H9 (cell line): ENCODE data around the gene CLCN2. TPM values are rescaled to one million over a fixed set of nuclear protein-coding genes. Genes with fewer than 3 reads are reported as not detected.

ENCODE experiments used
- DNase-seq: peaks from one replicate; pipeline ENCODE4 v3.0.0-alpha.2; 2017
- H2AFZ ChIP-seq: one replicate; pipeline ENCODE4 v1.6.1; 2013; ENCODE audit warnings: mild to moderate bottlenecking, low read length, control low read depth, moderate library complexity
- H2AK5ac ChIP-seq: 2 replicates; pipeline ENCODE4 v1.6.1; 2013; ENCODE audit warnings: low read length, control low read depth, mixed read lengths; ENCODE audit not compliant: insufficient read length
- H2BK120ac ChIP-seq: one replicate; pipeline ENCODE4 v1.6.1; 2013; ENCODE audit warnings: low read depth, mild to moderate bottlenecking, low read length, control low read depth, inconsistent platforms; ENCODE audit not compliant: poor library complexity, severe bottlenecking
- H2BK12ac ChIP-seq: 2 replicates; pipeline ENCODE4 v1.6.1; 2013; ENCODE audit warnings: low read length, control low read depth, mixed read lengths, low read depth; ENCODE audit not compliant: insufficient read length
- H2BK15ac ChIP-seq: 2 replicates; pipeline ENCODE4 v1.6.1; 2013; ENCODE audit warnings: low read depth, low read length, control low read depth
- H2BK20ac ChIP-seq: one replicate; pipeline ENCODE4 v1.6.1; 2013; ENCODE audit warnings: low read depth, mild to moderate bottlenecking, low read length, control low read depth, inconsistent platforms; ENCODE audit not compliant: poor library complexity, severe bottlenecking
- H2BK5ac ChIP-seq: 2 replicates; pipeline ENCODE4 v1.6.1; 2013; ENCODE audit warnings: low read length, control low read depth, mixed read lengths; ENCODE audit not compliant: insufficient read length
- H3K14ac ChIP-seq: 2 replicates; pipeline ENCODE4 v1.6.1; 2013; ENCODE audit warnings: low read length, control low read depth; ENCODE audit not compliant: insufficient read depth
- H3K18ac ChIP-seq: 2 replicates; pipeline ENCODE4 v1.6.1; 2013; ENCODE audit warnings: low read depth, mild to moderate bottlenecking, mixed read lengths, low read length, control low read depth; ENCODE audit not compliant: insufficient read length
- H3K23ac ChIP-seq: 2 replicates; pipeline ENCODE4 v1.6.1; 2013; ENCODE audit warnings: low read length, control low read depth, mixed read lengths, low read depth; ENCODE audit not compliant: insufficient read length
- H3K23me2 ChIP-seq: 2 replicates; pipeline ENCODE4 v1.6.1; 2013; ENCODE audit warnings: low read depth, mild to moderate bottlenecking, mixed read lengths, low read length, control low read depth; ENCODE audit not compliant: insufficient read length, poor library complexity, severe bottlenecking
- H3K27ac ChIP-seq: 2 replicates; pipeline ENCODE4 v1.5.1; 2013; ENCODE audit warnings: low read length, control low read depth, mixed read lengths, low read depth; ENCODE audit not compliant: insufficient read length
- H3K27me3 ChIP-seq: 2 replicates; pipeline ENCODE4 v1.6.1; 2013; ENCODE audit warnings: low read length, control low read depth, inconsistent platforms; ENCODE audit not compliant: insufficient read depth
- H3K4ac ChIP-seq: 2 replicates; pipeline ENCODE4 v1.6.1; 2013; ENCODE audit warnings: low read depth, mild to moderate bottlenecking, control low read depth, inconsistent platforms, low read length, moderate library complexity
- H3K4me1 ChIP-seq: 2 replicates; pipeline ENCODE4 v1.6.1; 2013; ENCODE audit warnings: low read length, control low read depth, inconsistent platforms; ENCODE audit not compliant: insufficient read depth
- H3K4me2 ChIP-seq: 2 replicates; pipeline ENCODE4 v1.6.1; 2013; ENCODE audit warnings: low read length, control low read depth, mixed read lengths; ENCODE audit not compliant: insufficient read length, insufficient read depth
- H3K56ac ChIP-seq: 2 replicates; pipeline ENCODE4 v1.6.1; 2013; ENCODE audit warnings: low read depth, mild to moderate bottlenecking, mixed read lengths, low read length, control low read depth; ENCODE audit not compliant: insufficient read length
- H3K79me1 ChIP-seq: 2 replicates; pipeline ENCODE4 v1.6.1; 2013; ENCODE audit warnings: low read depth, mild to moderate bottlenecking, moderate library complexity, low read length, control low read depth, inconsistent platforms; ENCODE audit not compliant: insufficient read depth, poor library complexity, severe bottlenecking
- H3K79me2 ChIP-seq: 2 replicates; pipeline ENCODE4 v1.6.1; 2013; ENCODE audit warnings: low read length, control low read depth, inconsistent platforms; ENCODE audit not compliant: insufficient read depth
- H3K9ac ChIP-seq: 2 replicates; pipeline ENCODE4 v1.6.1; 2013; ENCODE audit warnings: low read length, control low read depth, mixed read lengths; ENCODE audit not compliant: insufficient read length; ENCODE audit errors: extremely low read depth
- H3K9me3 ChIP-seq: one replicate; pipeline ENCODE4 v1.6.1; 2013; ENCODE audit warnings: low read depth, low read length, inconsistent platforms; ENCODE audit not compliant: control insufficient read depth
- H3T11ph ChIP-seq: one replicate; pipeline ENCODE4 v1.6.1; 2013; ENCODE audit warnings: mild to moderate bottlenecking, low read length, control low read depth, inconsistent platforms
- H4K20me1 ChIP-seq: one replicate; pipeline ENCODE4 v1.6.1; 2013; ENCODE audit not compliant: control insufficient read depth, insufficient read length, insufficient read depth
- H4K5ac ChIP-seq: 2 replicates; pipeline ENCODE4 v1.6.1; 2013; ENCODE audit warnings: low read depth, mild to moderate bottlenecking, mixed read lengths, low read length, control low read depth; ENCODE audit not compliant: insufficient read length
- H4K8ac ChIP-seq: replicated peaks from 2 replicates; pipeline ENCODE4 v1.6.1; 2013; ENCODE audit warnings: low read length, control low read depth, mixed read lengths, low read depth; ENCODE audit not compliant: insufficient read length
- H4K91ac ChIP-seq: 2 replicates; pipeline ENCODE4 v1.6.1; 2013; ENCODE audit warnings: low read depth, mild to moderate bottlenecking, moderate library complexity, mixed read lengths, low read length, control low read depth; ENCODE audit not compliant: insufficient read length
- H3K27ac Mint-ChIP-seq, 3 experiments: 2 replicates in 2 of 3; 3 replicates in 1 of 3; pipeline ENCODE4 v1.8.0; 2020 to 2021; ENCODE audit warnings: mixed read lengths in 3 of 3, mild to moderate bottlenecking in 1 of 3, moderate library complexity in 1 of 3
- H3K27me3 Mint-ChIP-seq: 2 replicates; pipeline ENCODE4 v1.8.0; 2021; ENCODE audit warnings: low read depth, mild to moderate bottlenecking, moderate library complexity, mixed read lengths
- H3K36me3 Mint-ChIP-seq, 3 experiments: 2 replicates in 2 of 3; 3 replicates in 1 of 3; pipeline ENCODE4 v1.8.0; 2020 to 2021; ENCODE audit warnings: low read depth in 3 of 3, mixed read lengths in 3 of 3; ENCODE audit not compliant: insufficient read depth in 1 of 3
- H3K4me1 Mint-ChIP-seq, 2 experiments: 2 replicates each; pipeline ENCODE4 v1.8.0; 2020; ENCODE audit warnings: mixed read lengths in 2 of 2
- H3K4me3 Mint-ChIP-seq, 2 experiments: 2 replicates in 1 of 2; 3 replicates in 1 of 2; pipeline ENCODE4 v1.8.0; 2020 to 2021; ENCODE audit warnings: mild to moderate bottlenecking in 2 of 2, mixed read lengths in 2 of 2, moderate library complexity in 1 of 2
- H3K9me3 Mint-ChIP-seq, 2 experiments: 2 replicates in 1 of 2; 3 replicates in 1 of 2; pipeline ENCODE4 v1.8.0; 2020; ENCODE audit warnings: mild to moderate bottlenecking in 2 of 2, mixed read lengths in 2 of 2, moderate library complexity in 1 of 2
- WGBS: extraction: QIAGEN DNeasy Blood & Tissue Kit; methylation state at CpG from one replicate; pipeline ENCODE4 v1.1.7; 2013; ENCODE audit warnings: missing lambda C conversion rate, low lambda C conversion rate, mixed read lengths; ENCODE audit not compliant: insufficient read length; ENCODE audit errors: extremely low coverage; 5-methylcytosine and 5-hydroxymethylcytosine counted together
- total RNA-seq: library from RNA; stranded (reverse); gene quantifications from 2 replicates; pipeline ENCODE4 v1.2.1, GENCODE V29; 2021
- TF ChIP-seq, protein P1 (sequence below): fragments of 200-600 bp; sonication (generic); conservative IDR thresholded peaks from 3 replicates; pipeline ENCODE4 v1.8.0; 2021; ENCODE audit warnings: antibody characterized with exemption, mild to moderate bottlenecking

CLCN2 gene
- total RNA-seq, 1 experiment from 2014 or later, result 17.2 TPM

DNA sequence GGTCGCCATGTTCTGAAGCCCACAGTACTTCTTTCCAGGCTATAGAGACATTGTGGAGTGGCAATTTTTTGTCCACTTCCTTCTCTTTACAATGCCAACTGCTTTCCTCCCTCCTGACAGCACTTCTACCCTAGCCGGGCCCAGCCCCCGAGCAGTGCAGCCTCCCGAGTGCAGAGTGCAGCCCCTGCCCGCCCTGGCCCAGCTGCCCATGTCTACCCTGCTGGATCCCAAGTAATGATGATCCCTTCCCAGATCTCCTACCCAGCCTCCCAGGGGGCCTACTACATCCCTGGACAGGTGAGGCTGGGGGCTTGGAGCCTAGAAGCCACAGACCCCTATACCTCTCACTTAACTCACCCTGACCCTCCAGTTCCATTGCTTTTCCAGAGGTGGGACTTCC, 44.2 kb downstream of the CLCN2 start:
- Histone ChIP-seq H2BK120ac (no peak overlapping the region), H2BK20ac (no peak overlapping the region), H3T11ph (no peak overlapping the region), H3K9me3 (no peaks in the 10 kb centered on the region), H3K27ac (no peak overlapping the region), H2BK5ac (no peak overlapping the region), H3K18ac (no peak overlapping the region), H2AFZ (no peak overlapping the region), H3K9ac (peak overlapping the region; percentile 12), H4K91ac (no peak overlapping the region), H2BK12ac (no peak overlapping the region), H3K79me2 (peaks cover 42% of the 10 kb centered on the region), H4K5ac (no peak overlapping the region), H2AK5ac (no peak overlapping the region), H4K8ac (no peak overlapping the region), H3K4me2 (peak overlapping the region; percentile 15), H3K23me2 (peaks cover 10% of the 10 kb centered on the region), H2BK15ac (no peak overlapping the region), H3K14ac (no peak overlapping the region), H3K4me1 (peaks cover 8% of the 10 kb centered on the region; the same call in 1 of the 2 replicates), H3K23ac (no peak overlapping the region), H4K20me1 (no peaks in the 10 kb centered on the region), H3K79me1 (peaks cover 6% of the 10 kb centered on the region), H3K27me3 (no peaks in the 10 kb centered on the region), H3K56ac (no peak overlapping the region), H3K4ac (no peak overlapping the region)
- no peaks in the 10 kb centered on the region for H3K27me3 Mint-ChIP-seq
- peaks cover 40 to 63% (median 50%) of the 10 kb centered on the region in 3 experiments for H3K36me3 Mint-ChIP-seq
- peak overlapping the region in 2 of 3 experiments; percentile 58 to 66; a peak in 2 of 7 replicates for H3K27ac Mint-ChIP-seq
- peaks cover 26 to 27% of the 10 kb centered on the region in 2 experiments for H3K4me1 Mint-ChIP-seq
- TF ChIP-seq, protein P1, sequence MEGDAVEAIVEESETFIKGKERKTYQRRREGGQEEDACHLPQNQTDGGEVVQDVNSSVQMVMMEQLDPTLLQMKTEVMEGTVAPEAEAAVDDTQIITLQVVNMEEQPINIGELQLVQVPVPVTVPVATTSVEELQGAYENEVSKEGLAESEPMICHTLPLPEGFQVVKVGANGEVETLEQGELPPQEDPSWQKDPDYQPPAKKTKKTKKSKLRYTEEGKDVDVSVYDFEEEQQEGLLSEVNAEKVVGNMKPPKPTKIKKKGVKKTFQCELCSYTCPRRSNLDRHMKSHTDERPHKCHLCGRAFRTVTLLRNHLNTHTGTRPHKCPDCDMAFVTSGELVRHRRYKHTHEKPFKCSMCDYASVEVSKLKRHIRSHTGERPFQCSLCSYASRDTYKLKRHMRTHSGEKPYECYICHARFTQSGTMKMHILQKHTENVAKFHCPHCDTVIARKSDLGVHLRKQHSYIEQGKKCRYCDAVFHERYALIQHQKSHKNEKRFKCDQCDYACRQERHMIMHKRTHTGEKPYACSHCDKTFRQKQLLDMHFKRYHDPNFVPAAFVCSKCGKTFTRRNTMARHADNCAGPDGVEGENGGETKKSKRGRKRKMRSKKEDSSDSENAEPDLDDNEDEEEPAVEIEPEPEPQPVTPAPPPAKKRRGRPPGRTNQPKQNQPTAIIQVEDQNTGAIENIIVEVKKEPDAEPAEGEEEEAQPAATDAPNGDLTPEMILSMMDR, result no peak
- H3K9me3 Mint-ChIP-seq, result no peaks in the 10 kb centered on the region
- DNase-seq, result no peak
- no CpG with 5 or more reads among the region's 5 CpGs for WGBS
- H3K4me3 Mint-ChIP-seq, result peak overlapping the region; percentile 87 to 93; a peak in 4 of 5 replicates
